ES-I3 (cell line): Measurements from ENCODE around the gene AZI2.

ENCODE experiments used
- H3K36me3 ChIP-seq: 2 replicates; pipeline ENCODE4 v1.6.1; 2013; ENCODE audit warnings: mild to moderate bottlenecking, low read length, control low read depth, moderate library complexity; ENCODE audit not compliant: insufficient read depth
- H3K4me1 ChIP-seq: 2 replicates; pipeline ENCODE4 v1.6.1; 2013; ENCODE audit warnings: mild to moderate bottlenecking, control low read depth, low read length; ENCODE audit not compliant: insufficient read depth
- H3K9ac ChIP-seq: 2 replicates; pipeline ENCODE4 v1.6.1; 2013; ENCODE audit warnings: low read depth, mild to moderate bottlenecking, low read length, moderate library complexity
- H3K9me3 ChIP-seq: 2 replicates; pipeline ENCODE4 v1.6.1; 2013; ENCODE audit warnings: mild to moderate bottlenecking, low read length, moderate library complexity; ENCODE audit not compliant: control insufficient read depth, insufficient read depth

AZI2 gene

GRCh38 chr3:28290863-28291300 lies 57.7 kb downstream of the AZI2 start:
- Histone ChIP-seq H3K9me3 (no peaks in the 10 kb centered on the region), H3K9ac (no peak overlapping the region), H3K36me3 (no peaks in the 10 kb centered on the region), H3K4me1 (no peaks in the 10 kb centered on the region)

DNA sequence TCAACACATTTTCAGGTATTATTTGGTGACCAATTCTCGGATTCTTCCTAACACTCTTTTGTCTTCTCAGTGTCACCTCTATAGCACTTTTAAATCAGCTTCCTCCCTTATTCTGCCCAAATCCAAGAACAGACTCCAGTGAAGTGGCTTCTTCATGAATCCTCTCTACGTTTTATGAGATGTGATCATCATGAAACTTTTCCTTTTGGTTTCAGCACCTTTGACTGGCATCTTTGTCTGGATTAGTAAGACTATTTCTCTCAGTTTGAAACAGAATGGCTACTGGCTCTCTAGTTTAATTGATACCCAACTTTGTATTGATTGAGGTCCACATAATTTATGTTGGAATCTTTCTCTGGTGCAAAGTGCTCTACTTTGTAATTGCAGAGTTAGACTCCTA lies 61.6 kb downstream of the AZI2 start:
- no peaks in the 10 kb centered on the region for H3K9me3 ChIP-seq

GRCh38 chr3:28286595-28286994 lies 62.0 kb downstream of the AZI2 start:
- H3K9me3 ChIP-seq: no peaks in the 10 kb centered on the region
- peaks cover 2% of the 10 kb centered on the region for H3K36me3 ChIP-seq

More for the DNA sequence above, 61.6 kb downstream of the AZI2 start:
- no peaks in the 10 kb centered on the region for H3K4me1 ChIP-seq
- no peak overlapping the region for H3K9ac ChIP-seq
- H3K36me3 ChIP-seq: no peaks in the 10 kb centered on the region

DNA sequence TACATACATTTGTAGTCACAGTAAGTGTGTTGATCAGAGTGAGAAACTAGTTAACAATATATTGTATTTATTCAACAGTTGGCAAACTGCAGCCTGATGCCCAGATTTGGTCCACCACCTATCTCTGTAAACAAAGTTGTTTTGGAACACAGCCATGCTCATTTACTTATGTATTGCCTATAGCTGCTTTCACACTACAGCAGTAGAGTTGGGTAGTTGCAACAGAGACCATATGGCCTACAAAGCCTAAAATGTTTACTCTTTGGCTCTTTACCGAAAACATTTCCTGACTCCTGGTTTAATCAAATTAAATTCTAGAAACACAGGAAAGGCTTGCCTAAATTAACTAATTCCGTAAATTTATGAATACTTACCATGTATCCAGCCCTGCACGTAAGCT lies 67.8 kb downstream of the AZI2 start:
- Histone ChIP-seq H3K9ac (no peak overlapping the region), H3K9me3 (no peaks in the 10 kb centered on the region), H3K4me1 (no peaks in the 10 kb centered on the region), H3K36me3 (peaks cover 4% of the 10 kb centered on the region)

More at GRCh38 chr3:28286595-28286994, 62.0 kb downstream of the AZI2 start:
- Histone ChIP-seq H3K9ac (no peak overlapping the region), H3K4me1 (no peaks in the 10 kb centered on the region)

- Histone ChIP-seq H3K4me1 (no peaks in the 10 kb centered on the region), H3K9ac (no peak overlapping the region), H3K36me3 (peaks cover 4% of the 10 kb centered on the region), H3K9me3 (no peaks in the 10 kb centered on the region)
Measured at GRCh38 chr3:28279770-28280169, 68.9 kb downstream of the AZI2 start.

DNA sequence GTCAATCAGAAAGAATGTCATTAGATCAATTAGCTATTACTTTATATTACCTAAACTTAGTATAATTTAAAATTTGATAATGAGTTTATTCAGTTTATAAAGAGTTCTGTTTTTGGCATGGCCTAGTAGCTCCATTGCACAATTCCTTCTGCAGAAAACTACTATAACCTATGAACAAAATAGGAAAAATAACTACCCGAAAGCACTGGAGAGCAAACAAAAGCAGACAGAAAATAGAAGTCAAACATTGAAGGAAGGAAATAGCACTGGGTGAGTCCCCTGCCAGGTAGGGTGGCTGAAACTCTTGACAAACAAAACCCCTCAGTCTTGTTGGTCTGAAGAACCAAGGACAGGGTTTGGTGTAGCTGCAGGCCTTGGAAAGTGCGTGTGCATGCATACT lies 69.7 kb downstream of the AZI2 start:
- peaks cover 4% of the 10 kb centered on the region for H3K36me3 ChIP-seq
- H3K9ac ChIP-seq: no peak overlapping the region
- H3K9me3 ChIP-seq: no peaks in the 10 kb centered on the region
- H3K4me1 ChIP-seq: no peaks in the 10 kb centered on the region

DNA sequence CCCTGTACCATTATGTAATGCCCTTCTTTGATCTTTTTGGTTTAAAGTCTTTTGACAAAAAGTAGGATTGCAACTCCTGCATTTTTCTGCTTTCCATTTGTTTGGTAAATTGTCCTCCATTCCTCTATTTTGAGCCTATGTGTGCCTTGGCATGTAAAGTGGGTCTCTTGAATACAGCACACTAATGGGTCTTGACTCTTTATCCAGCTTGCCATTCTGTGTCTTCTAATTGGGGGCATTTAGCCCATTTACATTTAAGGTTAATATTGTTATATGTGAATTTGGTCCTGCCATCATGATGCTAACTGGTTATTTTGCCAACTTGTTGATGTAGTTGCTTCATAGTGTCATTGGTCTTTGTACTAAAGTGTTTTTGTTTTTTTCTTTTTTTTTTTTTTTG lies 74.8 kb downstream of the AZI2 start:
- no peaks in the 10 kb centered on the region for H3K36me3 ChIP-seq
- H3K9ac ChIP-seq: no peak overlapping the region
- peaks cover 2% of the 10 kb centered on the region; the same call in 1 of the 2 replicates for H3K9me3 ChIP-seq
- no peaks in the 10 kb centered on the region for H3K4me1 ChIP-seq
